Stimulated activated CD4-positive, alpha-beta T cell treated with anti-CD3 and anti-CD28 coated beads, Interleukin-4, amount 100 ng/mL, for 24 hours (primary cell): ENCODE results near the gene CHRNB2.
"Not testable (repeated sequence)": the region's sequence is repeated elsewhere in the genome, so short reads cannot be mapped to it uniquely, and the experiment has no call there.

Experiments used
- DNase-seq: peaks from one replicate; pipeline ENCODE4 v3.0.0-alpha.2; 2020

Gene CHRNB2

GRCh38 chr1:154567386-154568156 lies at the start of gene CHRNB2:
Gene CHRNB2, plus strand, starts transcription at chr1:154567778. Its CDS starts 267 bp downstream, at chr1:154568045.
- peak; percentile 68 for DNase-seq

- DNase-seq, result no peak
Observed at GRCh38 chr1:154519591-154519991, 48.0 kb upstream of the CHRNB2 start.

GRCh38 chr1:154520333-154520732 lies 47.2 kb upstream of the CHRNB2 start:
- no peak for DNase-seq

GRCh38 chr1:154521695-154522094 lies 45.9 kb upstream of the CHRNB2 start:
- DNase-seq, result no peak

GRCh38 chr1:154524881-154525280 lies 42.7 kb upstream of the CHRNB2 start:
- DNase-seq, result no peak

- no peak for DNase-seq
Observed at GRCh38 chr1:154527192-154527591, 40.4 kb upstream of the CHRNB2 start.

- no peak for DNase-seq
Observed at GRCh38 chr1:154529308-154529707, 38.3 kb upstream of the CHRNB2 start.

- DNase-seq, result not testable (repeated sequence)
Observed at GRCh38 chr1:154531950-154532349, 35.6 kb upstream of the CHRNB2 start.

- no peak for DNase-seq
Observed at GRCh38 chr1:154533952-154534844, 33.4 kb upstream of the CHRNB2 start.

- no peak for DNase-seq
Observed at GRCh38 chr1:154536570-154536969, 31.0 kb upstream of the CHRNB2 start.

GRCh38 chr1:154539486-154540483 lies 27.8 kb upstream of the CHRNB2 start:
- no peak for DNase-seq

GRCh38 chr1:154541231-154541630 lies 26.3 kb upstream of the CHRNB2 start:
- DNase-seq, result no peak

- peak; percentile 60 for DNase-seq
Observed at GRCh38 chr1:154546264-154547063, 21.1 kb upstream of the CHRNB2 start.

GRCh38 chr1:154547105-154547732 lies 20.4 kb upstream of the CHRNB2 start:
- no peak for DNase-seq

- no peak for DNase-seq
Observed at GRCh38 chr1:154548028-154548427, 19.6 kb upstream of the CHRNB2 start.

- no peak for DNase-seq
Observed at GRCh38 chr1:154549202-154549770, 18.3 kb upstream of the CHRNB2 start.

- no peak for DNase-seq
Observed at GRCh38 chr1:154550070-154550469, 17.5 kb upstream of the CHRNB2 start.

GRCh38 chr1:154550657-154551056 lies 16.9 kb upstream of the CHRNB2 start:
- DNase-seq, result no peak

- DNase-seq, result no peak
Observed at GRCh38 chr1:154551474-154551873, 16.1 kb upstream of the CHRNB2 start.

- DNase-seq, result no peak
Observed at GRCh38 chr1:154552036-154552435, 15.5 kb upstream of the CHRNB2 start.
